PC-9 (cell line): ENCODE measurements around the gene SRGAP1.

Experiments
- EZH2 ChIP-seq: fragments of 200-600 bp; sonication (generic); IDR thresholded peaks from 2 replicates; pipeline ENCODE4 v1.8.0; 2017; ENCODE audit warnings: antibody characterized with exemption, low read depth
- TF ChIP-seq, protein P1 (sequence below): fragments of 200-600 bp; sonication (generic); conservative IDR thresholded peaks from 2 replicates; pipeline ENCODE4 v1.6.1; 2017; ENCODE audit warnings: mixed run types, antibody characterized with exemption, mild to moderate bottlenecking, moderate library complexity

DNA sequence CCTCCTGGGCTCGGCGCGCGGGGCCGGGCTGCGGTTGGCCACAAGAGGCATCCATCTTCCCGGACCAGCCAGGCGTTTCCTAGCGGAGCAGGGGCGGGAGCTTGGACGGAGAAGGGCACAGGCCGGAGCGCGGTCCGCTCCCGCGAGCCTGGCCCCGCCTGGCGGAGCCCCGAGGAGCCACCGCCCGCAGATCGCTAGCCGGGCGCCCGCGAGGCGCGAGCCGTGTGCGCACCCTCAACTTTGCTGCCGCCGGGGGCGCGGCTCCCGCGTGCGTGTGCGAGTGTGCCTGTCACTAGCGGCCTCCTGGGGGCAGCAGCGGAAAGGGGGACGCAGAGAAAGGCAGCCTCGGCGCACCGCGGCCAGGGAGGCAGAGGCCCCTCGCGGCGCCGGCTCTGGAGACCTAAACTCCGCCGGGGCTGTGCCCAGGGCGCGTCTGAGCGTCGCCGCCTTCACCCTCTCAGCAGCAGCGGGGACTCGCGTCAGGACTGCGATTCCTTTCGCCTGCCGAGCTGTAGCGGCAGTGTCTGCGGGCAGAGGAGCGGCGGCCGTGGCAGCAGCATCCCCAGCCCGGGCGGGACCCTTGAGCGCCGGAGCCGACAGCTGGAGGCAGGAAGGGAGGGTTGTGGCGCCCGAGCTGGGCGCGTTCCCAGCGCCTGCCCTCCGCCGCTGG is 644 bp upstream of the SRGAP1 start:
- TF ChIP-seq, protein P1, sequence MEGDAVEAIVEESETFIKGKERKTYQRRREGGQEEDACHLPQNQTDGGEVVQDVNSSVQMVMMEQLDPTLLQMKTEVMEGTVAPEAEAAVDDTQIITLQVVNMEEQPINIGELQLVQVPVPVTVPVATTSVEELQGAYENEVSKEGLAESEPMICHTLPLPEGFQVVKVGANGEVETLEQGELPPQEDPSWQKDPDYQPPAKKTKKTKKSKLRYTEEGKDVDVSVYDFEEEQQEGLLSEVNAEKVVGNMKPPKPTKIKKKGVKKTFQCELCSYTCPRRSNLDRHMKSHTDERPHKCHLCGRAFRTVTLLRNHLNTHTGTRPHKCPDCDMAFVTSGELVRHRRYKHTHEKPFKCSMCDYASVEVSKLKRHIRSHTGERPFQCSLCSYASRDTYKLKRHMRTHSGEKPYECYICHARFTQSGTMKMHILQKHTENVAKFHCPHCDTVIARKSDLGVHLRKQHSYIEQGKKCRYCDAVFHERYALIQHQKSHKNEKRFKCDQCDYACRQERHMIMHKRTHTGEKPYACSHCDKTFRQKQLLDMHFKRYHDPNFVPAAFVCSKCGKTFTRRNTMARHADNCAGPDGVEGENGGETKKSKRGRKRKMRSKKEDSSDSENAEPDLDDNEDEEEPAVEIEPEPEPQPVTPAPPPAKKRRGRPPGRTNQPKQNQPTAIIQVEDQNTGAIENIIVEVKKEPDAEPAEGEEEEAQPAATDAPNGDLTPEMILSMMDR, result peak; percentile 84
- TF ChIP-seq EZH2, result no peak
